Measurements from ENCODE around the gene WDFY4. TPM values are rescaled to one million over a fixed set of nuclear protein-coding genes. Genes with fewer than 3 reads are reported as not detected.

WDFY4 gene
- total RNA-seq, 1 experiment from 2014 or later, result 0.22 TPM

DNA sequence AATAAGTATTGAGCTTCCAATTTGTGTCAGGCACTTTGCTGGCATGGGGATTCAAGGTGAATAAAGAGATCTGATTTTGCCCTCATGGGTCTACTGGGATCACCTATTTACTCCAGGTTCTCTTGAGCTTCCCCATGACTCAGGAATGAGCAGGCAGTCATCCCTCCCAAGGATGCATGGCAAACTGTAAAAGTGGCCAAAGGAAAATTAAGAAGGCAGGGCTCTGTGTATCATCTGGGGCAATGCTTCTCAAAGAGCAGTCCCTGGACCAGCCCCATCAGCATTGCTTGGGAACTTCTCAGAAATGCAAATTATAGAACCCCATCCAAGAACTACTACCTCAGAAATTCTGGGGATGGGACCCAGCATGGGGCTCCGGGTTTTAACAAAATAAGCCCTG lies 48.7 kb downstream of the WDFY4 start:
- POLR2A ChIA-PET, result no interaction called here

DNA sequence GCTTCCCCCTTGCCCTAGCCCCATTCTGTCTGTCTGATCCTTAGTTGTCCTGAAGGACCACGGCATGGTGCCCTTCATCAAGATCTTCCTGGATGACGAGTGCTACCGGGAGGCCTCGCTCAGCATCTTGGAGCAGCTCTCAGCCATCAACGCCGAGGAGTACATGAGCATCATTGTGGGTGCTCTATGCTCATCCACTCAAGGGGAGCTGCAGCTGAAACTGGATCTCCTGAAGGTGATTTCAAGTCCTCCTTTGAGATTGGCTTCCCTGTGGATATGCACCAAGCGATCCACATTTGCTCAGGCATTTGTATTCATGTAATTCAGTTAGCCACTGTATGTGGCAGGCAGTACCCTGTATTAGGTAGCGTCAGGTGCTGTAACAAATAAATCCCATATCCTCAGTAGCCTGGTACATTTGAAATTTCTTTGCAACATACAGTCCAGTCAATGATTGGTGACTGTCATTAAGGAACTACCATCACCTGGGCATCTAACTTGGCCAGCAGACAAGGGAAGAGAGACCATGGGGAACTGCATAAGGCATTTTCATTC lies 51.2 kb downstream of the WDFY4 start:
- intact Hi-C loops (cut with micrococcal nuclease), result no loop called here
- Histone ChIP-seq H3K9ac (ENCODE audit: low read length) (no peak overlapping the region), H4K20me1 (ENCODE audit: insufficient read depth) (no peaks in the 10 kb centered on the region), H3K4me3 (replicated peaks in 1 of 2; ENCODE audit: low read depth in 1 of 2, low read length in 2 of 2) (no peak overlapping the region), H3K79me2 (ENCODE audit: insufficient read depth, low read length) (no peaks in the 10 kb centered on the region), H3K9me3 (ENCODE audit: control insufficient read depth in 1 of 2, insufficient read depth in 1 of 2, low read depth in 1 of 2, low read length in 2 of 2) (no peaks in the 10 kb centered on the region; a peak in 1 of 4 replicates), H3K4me1 (ENCODE audit: control insufficient read depth in 1 of 2, insufficient read depth in 2 of 2, low read length in 2 of 2) (no peaks in the 10 kb centered on the region), H3K27ac (ENCODE audit: low read depth, low read length) (no peak overlapping the region), H3K9me2 (ENCODE audit: insufficient read depth) (no peaks in the 10 kb centered on the region), H2AFZ (ENCODE audit: low read depth, low read length, poor library complexity, severe bottlenecking) (no peak overlapping the region), H3K36me3 (ENCODE audit: control insufficient read depth in 1 of 2, insufficient read depth in 2 of 2, low read length in 2 of 2) (no peaks in the 10 kb centered on the region), H3K27me3 (ENCODE audit: insufficient read depth, low read length) (peaks cover 43% of the 10 kb centered on the region), H3K4me2 (ENCODE audit: low read length) (no peak overlapping the region)
- TF ChIP-seq TCF7L2 (IDR thresholded peaks at IDR 0.05; ENCODE audit: borderline replicate concordance, extremely low read depth, insufficient read depth, insufficient read length), result no peak
- TF ChIP-seq POLR2AphosphoS5 (IDR thresholded peaks at IDR 0.05; ENCODE audit: low read depth, low read length), result no peak
- TF ChIP-seq SIN3A (IDR thresholded peaks at IDR 0.05; ENCODE audit: low read depth), result no peak
- no peak for TF ChIP-seq POLR2A (IDR thresholded peaks at IDR 0.05; ENCODE audit: borderline replicate concordance, extremely low read depth, insufficient read depth, insufficient read length)
- no peak for TF ChIP-seq SRF (IDR thresholded peaks at IDR 0.05; ENCODE audit: low read depth)
- TF ChIP-seq MAX (IDR thresholded peaks at IDR 0.05), result no peak
- TF ChIP-seq ZNF274 (IDR thresholded peaks at IDR 0.05; ENCODE audit: low read depth, low read length), result no peak
- no peak for TF ChIP-seq JUND (IDR thresholded peaks at IDR 0.05)
- TF ChIP-seq ZBTB33 (IDR thresholded peaks at IDR 0.05; ENCODE audit: extremely low read depth, insufficient replicate concordance, low read length), result no peak
- no peak for TF ChIP-seq ELF1 (IDR thresholded peaks at IDR 0.05; ENCODE audit: borderline replicate concordance, low read depth)
- TF ChIP-seq CEBPB (IDR thresholded peaks at IDR 0.05; ENCODE audit: low read depth), result no peak
- TF ChIP-seq ZFX (IDR thresholded peaks at IDR 0.05), result no peak
- TF ChIP-seq EGR1 (IDR thresholded peaks at IDR 0.05; ENCODE audit: low read depth), result no peak
- no peak for TF ChIP-seq YY1 (IDR thresholded peaks at IDR 0.05; ENCODE audit: extremely low read depth, insufficient replicate concordance, low read depth, low read length)
- no peak for ATAC-seq
- ChIA-PET RAD21 (ENCODE audit: low non-redundant PET in 1 of 2, low total read pairs in 2 of 2, uncharacterized antibody in 2 of 2, unreplicated experiment in 2 of 2) (no interaction called here), POLR2A (no interaction called here), CTCF (no interaction called here)
- BruUV-seq (replicated peaks), result no TSS peak
- DNase-seq (ENCODE audit: low read depth, low spot score), result no peak

More for the DNA sequence above, 48.7 kb downstream of the WDFY4 start:
- no peak overlapping the region for H3K27ac ChIP-seq (ENCODE audit: low read depth, low read length)
- no peaks in the 10 kb centered on the region for H3K79me2 ChIP-seq (ENCODE audit: insufficient read depth, low read length)
- H3K9me2 ChIP-seq (ENCODE audit: insufficient read depth), result no peaks in the 10 kb centered on the region
- ChIA-PET RAD21 (ENCODE audit: low non-redundant PET in 1 of 2, low total read pairs in 2 of 2, uncharacterized antibody in 2 of 2, unreplicated experiment in 2 of 2) (no interaction called here), CTCF (no interaction called here)
- no peak overlapping the region for H3K9ac ChIP-seq (ENCODE audit: low read length)
- H3K4me1 ChIP-seq (ENCODE audit: control insufficient read depth in 1 of 2, insufficient read depth in 2 of 2, low read length in 2 of 2), result no peaks in the 10 kb centered on the region
- no peak for ATAC-seq
- H3K36me3 ChIP-seq (ENCODE audit: control insufficient read depth in 1 of 2, insufficient read depth in 2 of 2, low read length in 2 of 2), result no peaks in the 10 kb centered on the region
- H3K9me3 ChIP-seq (ENCODE audit: control insufficient read depth in 1 of 2, insufficient read depth in 1 of 2, low read depth in 1 of 2, low read length in 2 of 2), result no peaks in the 10 kb centered on the region; a peak in 1 of 4 replicates
- H3K27me3 ChIP-seq (ENCODE audit: insufficient read depth, low read length), result peaks cover 55% of the 10 kb centered on the region
- DNase-seq (ENCODE audit: low read depth, low spot score), result no peak
- no peaks in the 10 kb centered on the region for H4K20me1 ChIP-seq (ENCODE audit: insufficient read depth)
- TF ChIP-seq ELF1 (IDR thresholded peaks at IDR 0.05; ENCODE audit: borderline replicate concordance, low read depth), result no peak
- TF ChIP-seq ZFX (IDR thresholded peaks at IDR 0.05), result no peak
- no peak for TF ChIP-seq SP1 (IDR thresholded peaks at IDR 0.05; ENCODE audit: low read depth)
- TF ChIP-seq MAX (IDR thresholded peaks at IDR 0.05), result no peak
- no peak for TF ChIP-seq CBX3 (IDR thresholded peaks at IDR 0.05; ENCODE audit: low read depth)
- intact Hi-C loops (cut with micrococcal nuclease), result no loop called here
- no peak overlapping the region for H3K4me2 ChIP-seq (ENCODE audit: low read length)
- no peak overlapping the region for H3K4me3 ChIP-seq (replicated peaks in 1 of 2; ENCODE audit: low read depth in 1 of 2, low read length in 2 of 2)
- BruUV-seq (replicated peaks), result no TSS peak
- no peak overlapping the region for H2AFZ ChIP-seq (ENCODE audit: low read depth, low read length, poor library complexity, severe bottlenecking)
